Measurements from ENCODE around the gene TMEM26.

TMEM26 gene

GRCh38 chr10:61452151-61452651 is 980 bp downstream of the TMEM26 start:
- DNase-seq (ENCODE audit: low spot score): peak; percentile 8
- Histone ChIP-seq H3K9me3 (replicated peaks in 1 of 2; ENCODE audit: control insufficient read depth in 2 of 2, insufficient read depth in 1 of 2, low read depth in 1 of 2, low read length in 2 of 2) (no peaks in the 10 kb centered on the region), H3K4ac (ENCODE audit: low read length) (no peak overlapping the region), H2BK12ac (ENCODE audit: low read length) (no peak overlapping the region), H3K9ac (ENCODE audit: low read depth, low read length, poor library complexity) (peak overlapping the region; percentile 65), H2BK120ac (ENCODE audit: low read depth, low read length) (no peak overlapping the region), H3K4me3 (ENCODE audit: low read length in 2 of 2) (peak overlapping the region in 1 of 2 donors; percentile 80), H3K23ac (ENCODE audit: low read depth, low read length, poor library complexity) (peak overlapping the region; percentile 47), H3K27me3 (ENCODE audit: control insufficient read depth in 3 of 3, insufficient read depth in 3 of 3, low read depth in 1 of 3, low read length in 3 of 3) (peaks cover 8 to 45% (median 29%) of the 10 kb centered on the region in 3 experiments), H3K4me1 (ENCODE audit: control insufficient read depth in 2 of 2, insufficient read depth in 1 of 2, low read depth in 1 of 2, low read length in 2 of 2) (peaks cover 3 to 6% of the 10 kb centered on the region in 2 donors), H4K8ac (ENCODE audit: low read depth, low read length) (no peak overlapping the region), H3K79me1 (ENCODE audit: low read depth, low read length) (no peaks in the 10 kb centered on the region), H2BK15ac (ENCODE audit: low read length) (no peak overlapping the region), H3K36me3 (replicated peaks in 1 of 2; ENCODE audit: control insufficient read depth in 2 of 2, insufficient read depth in 2 of 2, low read length in 2 of 2) (no peaks in the 10 kb centered on the region), H3K27ac (replicated peaks; ENCODE audit: low read length) (no peak overlapping the region), H2AK5ac (ENCODE audit: low read depth, low read length) (no peak overlapping the region), H2AFZ (ENCODE audit: low read length) (peak overlapping the region; percentile 86), H3K14ac (ENCODE audit: low read length) (no peak overlapping the region), H3K18ac (ENCODE audit: low read length) (no peak overlapping the region), H4K91ac (ENCODE audit: low read depth, low read length, poor library complexity) (no peak overlapping the region), H2BK5ac (ENCODE audit: low read length) (no peak overlapping the region), H3K4me2 (ENCODE audit: insufficient read depth, low read length, poor library complexity, severe bottlenecking) (peak overlapping the region; percentile 88)
- WGBS, 2 donors (ENCODE audit: extremely low coverage in 2 of 2, insufficient read length in 2 of 2, insufficient replicate concordance in 1 of 2): no CpG with 5 or more reads among the region's 28 CpGs

GRCh38 chr10:61451357-61451756 is 1.8 kb downstream of the TMEM26 start:
- no peak overlapping the region for H3K9ac ChIP-seq (ENCODE audit: low read depth, low read length, poor library complexity)
- H3K4me3 ChIP-seq (ENCODE audit: low read length in 2 of 2): no peak overlapping the region
- H2BK15ac ChIP-seq (ENCODE audit: low read length): no peak overlapping the region
- H3K9me3 ChIP-seq (replicated peaks in 1 of 2; ENCODE audit: control insufficient read depth in 2 of 2, insufficient read depth in 1 of 2, low read depth in 1 of 2, low read length in 2 of 2): no peaks in the 10 kb centered on the region
- no peak overlapping the region for H2BK5ac ChIP-seq (ENCODE audit: low read length)
- H3K4me1 ChIP-seq (ENCODE audit: control insufficient read depth in 2 of 2, insufficient read depth in 1 of 2, low read depth in 1 of 2, low read length in 2 of 2): peaks cover 3 to 6% of the 10 kb centered on the region in 2 donors
- no CpG with 5 or more reads among the region's 3 CpGs for WGBS, 2 donors (ENCODE audit: extremely low coverage in 2 of 2, insufficient read length in 2 of 2, insufficient replicate concordance in 1 of 2)
- H2AK5ac ChIP-seq (ENCODE audit: low read depth, low read length): no peak overlapping the region
- H3K14ac ChIP-seq (ENCODE audit: low read length): no peak overlapping the region
- H3K4ac ChIP-seq (ENCODE audit: low read length): no peak overlapping the region
- H2BK12ac ChIP-seq (ENCODE audit: low read length): no peak overlapping the region
- H3K27me3 ChIP-seq (ENCODE audit: control insufficient read depth in 3 of 3, insufficient read depth in 3 of 3, low read depth in 1 of 3, low read length in 3 of 3): peaks cover 8 to 45% (median 29%) of the 10 kb centered on the region in 3 experiments
- no peaks in the 10 kb centered on the region for H3K79me1 ChIP-seq (ENCODE audit: low read depth, low read length)
- H3K4me2 ChIP-seq (ENCODE audit: insufficient read depth, low read length, poor library complexity, severe bottlenecking): no peak overlapping the region
- no peak overlapping the region for H3K23ac ChIP-seq (ENCODE audit: low read depth, low read length, poor library complexity)
- no peak overlapping the region for H2BK120ac ChIP-seq (ENCODE audit: low read depth, low read length)
- no peaks in the 10 kb centered on the region for H3K36me3 ChIP-seq (replicated peaks in 1 of 2; ENCODE audit: control insufficient read depth in 2 of 2, insufficient read depth in 2 of 2, low read length in 2 of 2)
- DNase-seq (ENCODE audit: low spot score): no peak
- H3K27ac ChIP-seq (replicated peaks; ENCODE audit: low read length): no peak overlapping the region
- no peak overlapping the region for H4K8ac ChIP-seq (ENCODE audit: low read depth, low read length)
- no peak overlapping the region for H4K91ac ChIP-seq (ENCODE audit: low read depth, low read length, poor library complexity)
- no peak overlapping the region for H3K18ac ChIP-seq (ENCODE audit: low read length)
- H2AFZ ChIP-seq (ENCODE audit: low read length): no peak overlapping the region

GRCh38 chr10:61448841-61449600 is 4.2 kb downstream of the TMEM26 start:
- Histone ChIP-seq H2BK5ac (ENCODE audit: low read length) (no peak overlapping the region), H4K91ac (ENCODE audit: low read depth, low read length, poor library complexity) (no peak overlapping the region), H4K8ac (ENCODE audit: low read depth, low read length) (no peak overlapping the region), H3K79me1 (ENCODE audit: low read depth, low read length) (no peaks in the 10 kb centered on the region), H3K18ac (ENCODE audit: low read length) (no peak overlapping the region), H2BK15ac (ENCODE audit: low read length) (no peak overlapping the region), H2AK5ac (ENCODE audit: low read depth, low read length) (no peak overlapping the region), H3K4me2 (ENCODE audit: insufficient read depth, low read length, poor library complexity, severe bottlenecking) (no peak overlapping the region), H3K9me3 (replicated peaks in 1 of 2; ENCODE audit: control insufficient read depth in 2 of 2, insufficient read depth in 1 of 2, low read depth in 1 of 2, low read length in 2 of 2) (no peaks in the 10 kb centered on the region), H2AFZ (ENCODE audit: low read length) (no peak overlapping the region), H3K27ac (replicated peaks; ENCODE audit: low read length) (no peak overlapping the region), H3K4ac (ENCODE audit: low read length) (no peak overlapping the region), H2BK12ac (ENCODE audit: low read length) (no peak overlapping the region), H3K23ac (ENCODE audit: low read depth, low read length, poor library complexity) (no peak overlapping the region), H3K4me1 (ENCODE audit: control insufficient read depth in 2 of 2, insufficient read depth in 1 of 2, low read depth in 1 of 2, low read length in 2 of 2) (peaks cover 3 to 7% of the 10 kb centered on the region in 2 donors), H3K14ac (ENCODE audit: low read length) (no peak overlapping the region), H3K9ac (ENCODE audit: low read depth, low read length, poor library complexity) (no peak overlapping the region), H3K4me3 (ENCODE audit: low read length in 2 of 2) (no peak overlapping the region), H3K36me3 (replicated peaks in 1 of 2; ENCODE audit: control insufficient read depth in 2 of 2, insufficient read depth in 2 of 2, low read length in 2 of 2) (no peaks in the 10 kb centered on the region), H2BK120ac (ENCODE audit: low read depth, low read length) (no peak overlapping the region), H3K27me3 (ENCODE audit: control insufficient read depth in 3 of 3, insufficient read depth in 3 of 3, low read depth in 1 of 3, low read length in 3 of 3) (peaks cover 8 to 30% (median 24%) of the 10 kb centered on the region in 3 experiments)
- WGBS, 2 donors (ENCODE audit: extremely low coverage in 2 of 2, insufficient read length in 2 of 2, insufficient replicate concordance in 1 of 2): no CpG with 5 or more reads among the region's 5 CpGs
- no peak for DNase-seq (ENCODE audit: low spot score)

GRCh38 chr10:61448091-61448490 is 5.1 kb downstream of the TMEM26 start:
- WGBS, 2 donors (ENCODE audit: extremely low coverage in 2 of 2, insufficient read length in 2 of 2, insufficient replicate concordance in 1 of 2): no CpG with 5 or more reads among the region's 3 CpGs
- Histone ChIP-seq H3K27ac (replicated peaks; ENCODE audit: low read length) (no peak overlapping the region), H2AFZ (ENCODE audit: low read length) (no peak overlapping the region), H3K14ac (ENCODE audit: low read length) (no peak overlapping the region), H4K91ac (ENCODE audit: low read depth, low read length, poor library complexity) (no peak overlapping the region), H3K36me3 (replicated peaks in 1 of 2; ENCODE audit: control insufficient read depth in 2 of 2, insufficient read depth in 2 of 2, low read length in 2 of 2) (no peaks in the 10 kb centered on the region), H3K27me3 (ENCODE audit: control insufficient read depth in 3 of 3, insufficient read depth in 3 of 3, low read depth in 1 of 3, low read length in 3 of 3) (peaks cover 6 to 21% (median 16%) of the 10 kb centered on the region in 3 experiments), H4K8ac (ENCODE audit: low read depth, low read length) (no peak overlapping the region), H2BK120ac (ENCODE audit: low read depth, low read length) (no peak overlapping the region), H2BK12ac (ENCODE audit: low read length) (no peak overlapping the region), H3K4me3 (ENCODE audit: low read length in 2 of 2) (no peak overlapping the region), H2BK15ac (ENCODE audit: low read length) (no peak overlapping the region), H3K18ac (ENCODE audit: low read length) (no peak overlapping the region), H2AK5ac (ENCODE audit: low read depth, low read length) (no peak overlapping the region), H3K9ac (ENCODE audit: low read depth, low read length, poor library complexity) (no peak overlapping the region), H3K9me3 (replicated peaks in 1 of 2; ENCODE audit: control insufficient read depth in 2 of 2, insufficient read depth in 1 of 2, low read depth in 1 of 2, low read length in 2 of 2) (no peaks in the 10 kb centered on the region), H3K4ac (ENCODE audit: low read length) (no peak overlapping the region), H3K79me1 (ENCODE audit: low read depth, low read length) (no peaks in the 10 kb centered on the region), H3K4me1 (ENCODE audit: control insufficient read depth in 2 of 2, insufficient read depth in 1 of 2, low read depth in 1 of 2, low read length in 2 of 2) (peaks cover 3 to 7% of the 10 kb centered on the region in 2 donors), H3K4me2 (ENCODE audit: insufficient read depth, low read length, poor library complexity, severe bottlenecking) (no peak overlapping the region), H2BK5ac (ENCODE audit: low read length) (no peak overlapping the region), H3K23ac (ENCODE audit: low read depth, low read length, poor library complexity) (no peak overlapping the region)
- no peak for DNase-seq (ENCODE audit: low spot score)

All from neuronal stem cell (in vitro differentiated cells).